Spleen (tissue), 7 donors: ENCODE data around the gene ZNF773.
"Not testable (repeated sequence)": the region's sequence is repeated elsewhere in the genome, so short reads cannot be mapped to it uniquely, and the experiment has no call there.

ENCODE experiments used
- POLR2A ChIP-seq, 3 donors: fragments of 450-650 bp; IDR thresholded peaks; one replicate each; pipeline ENCODE4 v1.5.1; 2017; ENCODE audit warnings: antibody characterized with exemption in 3 of 3, mild to moderate bottlenecking in 1 of 3
- POLR2AphosphoS5 ChIP-seq, 3 donors: sonication (generic); formaldehyde crosslinking; IDR thresholded peaks; one replicate each; pipeline ENCODE4 v1.5.1; 2017; ENCODE audit warnings: antibody characterized with exemption in 3 of 3
- TF ChIP-seq, protein P1 (sequence below), 11 experiments: fragments of 200-600 bp in 7 of 11; fragments of 450-650 bp in 4 of 11; sonication (generic) in 4 of 11; IDR thresholded peaks in 8 of 11; conservative IDR thresholded peaks in 3 of 11; 1 replicate in 7 of 11; 2 replicates in 4 of 11; pipeline versions ENCODE4 v1.4.0 to v1.8.0; 2016 to 2021; ENCODE audit warnings: antibody characterized with exemption in 11 of 11, inconsistent platforms in 4 of 11, mild to moderate bottlenecking in 1 of 11
- donor health status: DM: no; HTN: no; CAD: no; lungs with moderate emphysema.
- donor health status: DM: no; HTN: no; CAD: no.
- donor health status: DM: no; HTN: no; CAD: no.

DNA sequence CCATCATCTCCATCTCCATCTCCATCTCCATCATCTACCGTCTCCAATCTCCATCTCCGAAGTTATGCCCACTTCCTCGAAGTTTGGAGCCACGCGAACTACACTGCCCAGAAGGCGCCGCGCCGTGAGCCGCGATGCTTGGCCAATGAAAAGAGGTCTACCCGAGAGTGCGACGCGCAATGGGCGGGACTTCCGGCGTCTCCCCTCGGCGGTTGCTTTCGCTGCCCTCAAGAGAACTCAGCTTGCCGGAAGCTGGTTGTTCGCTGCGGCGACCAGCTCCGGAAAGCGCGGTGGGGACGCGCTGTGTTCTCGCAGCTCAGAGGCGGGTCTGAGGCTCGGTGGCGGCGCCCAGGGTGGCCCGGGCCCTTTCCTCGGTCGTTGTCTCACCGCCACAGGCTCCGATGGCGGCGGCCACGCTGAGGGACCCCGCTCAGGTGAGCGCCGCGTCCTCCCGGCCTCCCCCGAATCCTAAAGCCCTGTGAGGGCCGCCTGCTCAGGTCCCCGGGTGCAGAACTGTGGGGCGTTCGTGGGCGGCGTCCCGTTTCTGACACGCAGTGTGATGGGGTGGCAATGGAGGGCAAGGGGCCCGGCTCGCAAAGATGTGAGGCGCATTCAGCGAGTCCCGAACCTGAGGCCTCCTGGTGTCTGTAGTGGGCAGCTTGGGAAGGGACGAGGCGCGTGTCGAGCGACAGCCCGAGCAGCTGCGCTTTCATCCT, at the start of gene ZNF773:
- TF ChIP-seq, protein P1, sequence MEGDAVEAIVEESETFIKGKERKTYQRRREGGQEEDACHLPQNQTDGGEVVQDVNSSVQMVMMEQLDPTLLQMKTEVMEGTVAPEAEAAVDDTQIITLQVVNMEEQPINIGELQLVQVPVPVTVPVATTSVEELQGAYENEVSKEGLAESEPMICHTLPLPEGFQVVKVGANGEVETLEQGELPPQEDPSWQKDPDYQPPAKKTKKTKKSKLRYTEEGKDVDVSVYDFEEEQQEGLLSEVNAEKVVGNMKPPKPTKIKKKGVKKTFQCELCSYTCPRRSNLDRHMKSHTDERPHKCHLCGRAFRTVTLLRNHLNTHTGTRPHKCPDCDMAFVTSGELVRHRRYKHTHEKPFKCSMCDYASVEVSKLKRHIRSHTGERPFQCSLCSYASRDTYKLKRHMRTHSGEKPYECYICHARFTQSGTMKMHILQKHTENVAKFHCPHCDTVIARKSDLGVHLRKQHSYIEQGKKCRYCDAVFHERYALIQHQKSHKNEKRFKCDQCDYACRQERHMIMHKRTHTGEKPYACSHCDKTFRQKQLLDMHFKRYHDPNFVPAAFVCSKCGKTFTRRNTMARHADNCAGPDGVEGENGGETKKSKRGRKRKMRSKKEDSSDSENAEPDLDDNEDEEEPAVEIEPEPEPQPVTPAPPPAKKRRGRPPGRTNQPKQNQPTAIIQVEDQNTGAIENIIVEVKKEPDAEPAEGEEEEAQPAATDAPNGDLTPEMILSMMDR (IDR thresholded peaks at IDR 0.05 in 8 of 11, conservative IDR thresholded peaks at IDR 0.05 in 3 of 11), result not testable (repeated sequence)
- TF ChIP-seq POLR2A (IDR thresholded peaks at IDR 0.05) (peak in 2 of 3 donors; percentile 26 to 43), POLR2AphosphoS5 (IDR thresholded peaks at IDR 0.05) (peak; percentile 96)
